Subcutaneous abdominal adipose tissue (tissue), 5 donors: Measurements from ENCODE around the gene ME2.
A peak's percentile ranks its signal among the peaks of the same experiment; 100 is the strongest.
"Not testable (repeated sequence)": the region's sequence is repeated elsewhere in the genome, so short reads cannot be mapped to it uniquely, and the experiment has no call there.

ENCODE experiments used
- H3K27ac ChIP-seq: one replicate; pipeline ENCODE4 v1.7.0; 2013; ENCODE audit warnings: low read depth, mild to moderate bottlenecking, inconsistent platforms, low read length, moderate library complexity
- H3K27me3 ChIP-seq, 5 donors: one replicate each; pipeline ENCODE4 v1.7.0; 2013; ENCODE audit warnings: low read length in 5 of 5, inconsistent platforms in 1 of 5; ENCODE audit not compliant: control insufficient read depth in 5 of 5, insufficient read depth in 4 of 5
- H3K36me3 ChIP-seq, 5 donors: one replicate each; pipeline ENCODE4 v1.7.0; 2013; ENCODE audit warnings: low read length in 5 of 5; ENCODE audit not compliant: control insufficient read depth in 5 of 5, insufficient read depth in 5 of 5
- H3K4me1 ChIP-seq, 5 donors: one replicate each; pipeline ENCODE4 v1.7.0; 2013; ENCODE audit warnings: low read length in 5 of 5, mild to moderate bottlenecking in 3 of 5, moderate library complexity in 1 of 5; ENCODE audit not compliant: control insufficient read depth in 5 of 5, insufficient read depth in 5 of 5
- H3K4me3 ChIP-seq, 5 donors: one replicate each; pipeline ENCODE4 v1.7.0; 2013; ENCODE audit warnings: low read length in 5 of 5, low read depth in 1 of 5
- H3K9ac ChIP-seq, 5 donors: one replicate each; pipeline ENCODE4 v1.7.0; 2013; ENCODE audit warnings: low read length in 5 of 5, mild to moderate bottlenecking in 4 of 5, moderate library complexity in 3 of 5
- H3K9me3 ChIP-seq, 5 donors: one replicate each; pipeline ENCODE4 v1.7.0; 2013; ENCODE audit warnings: low read length in 5 of 5; ENCODE audit not compliant: control insufficient read depth in 5 of 5
- donor health status: healthy.
- donor health status: healthy.
- donor health status: healthy.
- donor health status: healthy.
- donor health status: healthy.

The ME2 gene

DNA sequence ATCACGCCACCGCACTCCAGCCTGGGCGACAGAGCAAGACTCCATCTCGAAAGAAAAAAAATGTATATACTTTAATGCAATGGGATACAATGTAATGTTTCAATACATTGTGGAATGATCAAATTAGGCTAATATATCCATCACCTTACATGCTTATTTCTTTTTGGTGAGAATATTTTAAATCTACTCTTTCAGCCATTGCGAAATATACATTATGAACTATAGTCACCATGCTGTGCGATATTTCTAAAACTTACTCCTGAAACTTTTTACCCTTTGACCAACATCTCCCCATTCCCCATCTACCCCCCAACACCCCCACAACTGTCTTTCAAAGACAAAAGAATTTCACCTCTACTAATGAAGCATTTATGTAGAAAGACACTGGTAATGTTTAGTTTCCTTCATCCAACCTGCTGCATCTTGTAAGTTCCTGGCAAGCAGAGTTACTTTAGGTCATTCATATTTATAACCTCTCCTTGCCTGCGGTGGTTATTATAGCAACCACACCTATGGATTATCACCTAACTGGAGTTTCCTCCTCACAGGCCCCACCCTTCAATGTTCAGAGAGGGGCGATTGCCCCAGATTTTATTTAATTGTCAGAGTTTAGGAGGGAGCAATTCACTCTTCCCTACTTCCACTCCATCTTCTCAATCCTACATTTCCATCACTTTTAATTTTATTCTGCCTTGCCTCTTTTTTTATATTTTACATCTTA, 1.2 kb upstream of the ME2 start:
- peaks cover 0 to 20% (median 17%) of the 10 kb centered on the region in 5 donors for H3K4me1 ChIP-seq
- peak overlapping the region in 4 of 5 donors; percentile 37 to 89 (median 60) for H3K9ac ChIP-seq
- H3K27me3 ChIP-seq, result no peaks in the 10 kb centered on the region
- H3K27ac ChIP-seq, result no peak overlapping the region
- no peaks in the 10 kb centered on the region for H3K36me3 ChIP-seq
- H3K4me3 ChIP-seq, result peak overlapping the region; percentile 74 to 99 (median 87)
- H3K9me3 ChIP-seq, result no peaks in the 10 kb centered on the region

- H3K27ac ChIP-seq, result peak overlapping the region; percentile 77
- H3K9me3 ChIP-seq, result no peaks in the 10 kb centered on the region
- H3K4me3 ChIP-seq, result peak overlapping the region; percentile 60 to 98 (median 82)
- H3K36me3 ChIP-seq, result no peaks in the 10 kb centered on the region
- peaks cover 0 to 20% (median 17%) of the 10 kb centered on the region in 5 donors for H3K4me1 ChIP-seq
- no peaks in the 10 kb centered on the region for H3K27me3 ChIP-seq
- peak overlapping the region; percentile 59 to 92 (median 82) for H3K9ac ChIP-seq
These were observed 592 bp downstream of the ME2 start for GRCh38 chr18:50879302-50880118.

DNA sequence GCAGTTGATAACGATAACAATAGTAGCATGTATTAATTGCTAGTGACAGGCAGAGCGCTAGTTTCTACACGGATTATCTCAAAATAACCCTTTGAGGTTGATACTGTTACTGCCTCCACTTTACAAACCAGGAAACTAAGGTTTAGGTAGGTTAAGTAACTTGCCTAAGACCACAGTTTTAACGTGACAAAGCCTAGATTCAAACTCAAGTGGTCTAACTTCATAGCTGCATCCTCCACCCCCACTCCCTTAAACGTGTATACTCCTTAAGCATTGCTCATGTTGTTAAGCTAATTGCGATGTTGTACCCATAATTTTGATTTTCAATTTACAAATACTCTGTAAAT, 1.2 kb downstream of the ME2 start:
- no peaks in the 10 kb centered on the region for H3K9me3 ChIP-seq
- peak overlapping the region; percentile 77 for H3K27ac ChIP-seq
- H3K36me3 ChIP-seq, result no peaks in the 10 kb centered on the region
- H3K9ac ChIP-seq, result peak overlapping the region; percentile 59 to 92 (median 82)
- H3K4me3 ChIP-seq, result peak overlapping the region; percentile 60 to 98 (median 82)
- no peaks in the 10 kb centered on the region for H3K27me3 ChIP-seq
- H3K4me1 ChIP-seq, result peaks cover 0 to 20% (median 17%) of the 10 kb centered on the region in 5 donors

DNA sequence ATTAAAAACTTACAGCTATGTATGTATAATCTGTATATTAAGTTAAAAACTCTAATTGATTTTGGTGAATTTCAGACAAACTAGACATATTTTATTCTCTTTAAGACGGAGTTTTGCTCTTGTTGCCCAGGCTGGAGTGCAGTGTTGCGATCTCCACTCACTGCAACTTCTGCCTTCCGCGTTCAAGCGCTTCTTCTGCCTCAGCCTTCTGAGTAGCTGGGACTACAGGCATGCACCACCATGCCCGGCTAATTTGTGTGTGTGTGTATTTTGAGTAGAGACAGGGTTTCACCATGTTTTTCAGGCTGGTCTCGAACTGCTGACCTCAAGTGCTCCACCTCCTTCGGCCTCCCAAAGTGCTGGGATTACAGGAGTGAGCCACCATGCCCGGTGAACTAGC, 2.0 kb downstream of the ME2 start:
- H3K4me3 ChIP-seq, H3K27me3 ChIP-seq, H3K27ac ChIP-seq, H3K9me3 ChIP-seq, H3K9ac ChIP-seq, H3K36me3 ChIP-seq: not testable (repeated sequence)
- peaks cover 0 to 20% (median 17%) of the 10 kb centered on the region in 5 donors for H3K4me1 ChIP-seq

DNA sequence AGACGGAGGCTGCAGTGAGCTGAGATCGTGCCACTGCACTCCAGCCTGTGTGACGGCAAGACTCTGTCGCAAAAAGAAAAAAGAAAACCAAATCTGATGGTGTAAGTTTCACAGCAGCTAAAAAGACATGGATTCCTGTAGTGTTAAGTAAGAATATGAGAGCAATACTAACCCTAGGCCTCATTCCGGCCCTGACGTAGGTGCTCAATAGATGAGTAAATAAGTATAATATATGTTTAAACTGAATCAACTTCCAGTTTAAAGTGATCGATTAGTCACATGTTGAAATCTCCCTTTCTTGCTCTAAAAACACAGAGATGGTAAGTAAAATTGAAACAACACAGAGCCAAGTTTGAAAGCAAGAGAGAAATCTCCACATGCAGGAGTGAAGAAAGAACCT, 8.0 kb downstream of the ME2 start:
- Histone ChIP-seq H3K27ac (no peak overlapping the region), H3K4me1 (no peaks in the 10 kb centered on the region), H3K9me3 (peaks cover 0 to 15% (median 0%) of the 10 kb centered on the region in 5 donors), H3K9ac (no peak overlapping the region), H3K27me3 (no peaks in the 10 kb centered on the region), H3K36me3 (peaks cover 0 to 5% (median 0%) of the 10 kb centered on the region in 5 donors), H3K4me3 (no peak overlapping the region)

- H3K36me3 ChIP-seq, result peaks cover 10 to 22% (median 12%) of the 10 kb centered on the region in 5 donors
- peaks cover 0 to 4% (median 0%) of the 10 kb centered on the region in 5 donors for H3K9me3 ChIP-seq
These were observed 16.6 kb downstream of the ME2 start for GRCh38 chr18:50895350-50896045.

DNA sequence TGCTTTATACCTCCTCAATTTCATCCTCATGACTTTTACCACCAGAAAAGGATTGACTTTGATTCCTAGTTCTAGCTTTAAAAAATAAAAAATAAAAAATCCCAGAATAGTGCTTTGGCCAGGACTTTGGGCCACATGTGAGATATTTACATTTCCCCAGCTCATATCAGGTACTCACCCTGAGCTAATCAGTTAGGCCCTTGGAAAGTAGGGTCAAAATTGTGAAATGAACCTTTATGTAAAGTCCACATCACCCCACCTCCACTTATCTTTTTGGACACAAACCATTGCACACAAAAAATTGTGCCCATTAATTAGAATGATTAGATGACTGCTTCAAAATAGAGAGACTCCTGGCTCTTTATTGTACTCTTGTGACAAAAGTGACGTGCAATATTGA, 17.2 kb downstream of the ME2 start:
- Histone ChIP-seq H3K4me3 (no peak overlapping the region), H3K4me1 (no peaks in the 10 kb centered on the region), H3K9me3 (no peaks in the 10 kb centered on the region), H3K9ac (no peak overlapping the region), H3K27me3 (no peaks in the 10 kb centered on the region), H3K36me3 (peaks cover 10 to 22% (median 12%) of the 10 kb centered on the region in 5 donors), H3K27ac (no peak overlapping the region)

More at GRCh38 chr18:50895350-50896045, 16.6 kb downstream of the ME2 start:
- H3K4me3 ChIP-seq, result no peak overlapping the region
- H3K27ac ChIP-seq, result no peak overlapping the region
- H3K9ac ChIP-seq, result no peak overlapping the region
- H3K27me3 ChIP-seq, result no peaks in the 10 kb centered on the region
- H3K4me1 ChIP-seq, result no peaks in the 10 kb centered on the region

GRCh38 chr18:50898919-50899318, 20.0 kb downstream of the ME2 start:
- H3K9me3 ChIP-seq, result no peaks in the 10 kb centered on the region
- no peak overlapping the region for H3K4me3 ChIP-seq
- H3K36me3 ChIP-seq, result peaks cover 10 to 22% (median 12%) of the 10 kb centered on the region in 5 donors
- no peaks in the 10 kb centered on the region for H3K27me3 ChIP-seq
- no peaks in the 10 kb centered on the region for H3K4me1 ChIP-seq
- H3K27ac ChIP-seq, result no peak overlapping the region
- H3K9ac ChIP-seq, result no peak overlapping the region

GRCh38 chr18:50902797-50903196, 23.9 kb downstream of the ME2 start:
- Histone ChIP-seq H3K4me1 (no peaks in the 10 kb centered on the region), H3K27ac (no peak overlapping the region), H3K36me3 (peaks cover 0 to 13% (median 8%) of the 10 kb centered on the region in 5 donors), H3K9ac (no peak overlapping the region), H3K27me3 (no peaks in the 10 kb centered on the region), H3K9me3 (peaks cover 0 to 8% (median 5%) of the 10 kb centered on the region in 5 donors), H3K4me3 (no peak overlapping the region)
